ENCODE measurements around the gene ARMC3. TPM values are rescaled to one million over a fixed set of nuclear protein-coding genes. Genes with fewer than 3 reads are reported as not detected.
"Not testable (repeated sequence)": the region's sequence is repeated elsewhere in the genome, so short reads cannot be mapped to it uniquely, and the experiment has no call there.

Gene ARMC3
- total and polyA plus RNA-seq, 5 donors from 2014 or later: 1.4 TPM; not detected in 4

- no peak overlapping the region for H3K4me3 ChIP-seq (ENCODE audit: low read depth, low read length)
- H3K27me3 ChIP-seq (ENCODE audit: control insufficient read depth, insufficient read depth, low read length): peaks cover under 1% of the 10 kb centered on the region
- peaks cover 21% of the 10 kb centered on the region for H3K27me3 Mint-ChIP-seq
- no peaks in the 10 kb centered on the region for H3K4me1 ChIP-seq (ENCODE audit: control insufficient read depth, insufficient read depth, low read length, poor library complexity, severe bottlenecking)
- ATAC-seq (ENCODE audit: low read depth in 2 of 2): no peak
- H3K4me1 Mint-ChIP-seq: peaks cover 0 to 9% (median 3%) of the 10 kb centered on the region in 4 donors
- no peak for DNase-seq
- no peaks in the 10 kb centered on the region for H3K36me3 ChIP-seq (ENCODE audit: control insufficient read depth, insufficient read depth, low read length)
- H3K9me3 ChIP-seq (ENCODE audit: control insufficient read depth in 2 of 2, low read length in 2 of 2): peaks cover 0 to 4% of the 10 kb centered on the region in 2 experiments
- no peak overlapping the region for H3K27ac ChIP-seq (ENCODE audit: insufficient read depth, low read length, poor library complexity, severe bottlenecking)
- no peak overlapping the region for H3K27ac Mint-ChIP-seq
- peaks cover 0 to 8% (median 0%) of the 10 kb centered on the region in 7 donors for H3K9me3 Mint-ChIP-seq
- no peaks in the 10 kb centered on the region for H3K36me3 Mint-ChIP-seq
- no peak overlapping the region for H3K4me3 Mint-ChIP-seq
Observed at GRCh38 chr10:23063973-23064812, 136.3 kb downstream of the ARMC3 start.

- ATAC-seq (ENCODE audit: low read depth in 2 of 2); H3K27me3 ChIP-seq (ENCODE audit: control insufficient read depth, insufficient read depth, low read length); H3K27ac Mint-ChIP-seq; H3K4me3 Mint-ChIP-seq; DNase-seq; H3K36me3 Mint-ChIP-seq; H3K27ac ChIP-seq (ENCODE audit: insufficient read depth, low read length, poor library complexity, severe bottlenecking); H3K4me1 Mint-ChIP-seq; H3K4me3 ChIP-seq (ENCODE audit: low read depth, low read length); H3K9me3 Mint-ChIP-seq; H3K9me3 ChIP-seq (ENCODE audit: control insufficient read depth in 2 of 2, low read length in 2 of 2); H3K36me3 ChIP-seq (ENCODE audit: control insufficient read depth, insufficient read depth, low read length); H3K4me1 ChIP-seq (ENCODE audit: control insufficient read depth, insufficient read depth, low read length, poor library complexity, severe bottlenecking): not testable (repeated sequence)
- H3K27me3 Mint-ChIP-seq: peaks cover 16% of the 10 kb centered on the region
Observed at GRCh38 chr10:23064813-23065114, 136.9 kb downstream of the ARMC3 start.

- no peak for DNase-seq
- no peak overlapping the region for H3K4me3 Mint-ChIP-seq
- Histone ChIP-seq H3K9me3 (ENCODE audit: control insufficient read depth in 2 of 2, low read length in 2 of 2) (no peaks in the 10 kb centered on the region), H3K4me1 (ENCODE audit: control insufficient read depth, insufficient read depth, low read length, poor library complexity, severe bottlenecking) (no peaks in the 10 kb centered on the region), H3K4me3 (ENCODE audit: low read depth, low read length) (no peak overlapping the region), H3K27ac (ENCODE audit: insufficient read depth, low read length, poor library complexity, severe bottlenecking) (no peak overlapping the region), H3K36me3 (ENCODE audit: control insufficient read depth, insufficient read depth, low read length) (no peaks in the 10 kb centered on the region), H3K27me3 (ENCODE audit: control insufficient read depth, insufficient read depth, low read length) (no peaks in the 10 kb centered on the region)
- H3K9me3 Mint-ChIP-seq: peaks cover 0 to under 1% (median 0%) of the 10 kb centered on the region in 7 donors
- no peak overlapping the region for H3K27ac Mint-ChIP-seq
- ATAC-seq (ENCODE audit: low read depth in 2 of 2): no peak
- H3K36me3 Mint-ChIP-seq: no peaks in the 10 kb centered on the region
- peaks cover 11% of the 10 kb centered on the region for H3K27me3 Mint-ChIP-seq
- peaks cover 0 to 9% (median 3%) of the 10 kb centered on the region in 4 donors for H3K4me1 Mint-ChIP-seq
Observed at GRCh38 chr10:23065181-23065948, 137.5 kb downstream of the ARMC3 start.

GRCh38 chr10:23067337-23067736 is 139.5 kb downstream of the ARMC3 start:
- Mint-ChIP-seq H3K4me3 (no peak overlapping the region), H3K27ac (no peak overlapping the region), H3K27me3 (peaks cover 10% of the 10 kb centered on the region), H3K4me1 (peaks cover 0 to 9% (median 3%) of the 10 kb centered on the region in 4 donors), H3K36me3 (no peaks in the 10 kb centered on the region), H3K9me3 (no peaks in the 10 kb centered on the region)
- Histone ChIP-seq H3K27ac (ENCODE audit: insufficient read depth, low read length, poor library complexity, severe bottlenecking) (no peak overlapping the region), H3K36me3 (ENCODE audit: control insufficient read depth, insufficient read depth, low read length) (no peaks in the 10 kb centered on the region), H3K4me1 (ENCODE audit: control insufficient read depth, insufficient read depth, low read length, poor library complexity, severe bottlenecking) (no peaks in the 10 kb centered on the region), H3K27me3 (ENCODE audit: control insufficient read depth, insufficient read depth, low read length) (no peaks in the 10 kb centered on the region), H3K4me3 (ENCODE audit: low read depth, low read length) (no peak overlapping the region), H3K9me3 (ENCODE audit: control insufficient read depth in 2 of 2, low read length in 2 of 2) (no peaks in the 10 kb centered on the region)
- DNase-seq: no peak
- ATAC-seq (ENCODE audit: low read depth in 2 of 2): no peak

GRCh38 chr10:23067939-23068775 is 140.3 kb downstream of the ARMC3 start:
- Histone ChIP-seq H3K4me1 (ENCODE audit: control insufficient read depth, insufficient read depth, low read length, poor library complexity, severe bottlenecking) (no peaks in the 10 kb centered on the region), H3K9me3 (ENCODE audit: control insufficient read depth in 2 of 2, low read length in 2 of 2) (no peaks in the 10 kb centered on the region), H3K36me3 (ENCODE audit: control insufficient read depth, insufficient read depth, low read length) (no peaks in the 10 kb centered on the region), H3K27ac (ENCODE audit: insufficient read depth, low read length, poor library complexity, severe bottlenecking) (no peak overlapping the region), H3K27me3 (ENCODE audit: control insufficient read depth, insufficient read depth, low read length) (no peaks in the 10 kb centered on the region), H3K4me3 (ENCODE audit: low read depth, low read length) (no peak overlapping the region)
- H3K27ac Mint-ChIP-seq: no peak overlapping the region
- H3K36me3 Mint-ChIP-seq: no peaks in the 10 kb centered on the region
- H3K27me3 Mint-ChIP-seq: peaks cover 10% of the 10 kb centered on the region
- ATAC-seq (ENCODE audit: low read depth in 2 of 2): peak in 1 of 2 donors; percentile 37
- no peaks in the 10 kb centered on the region for H3K9me3 Mint-ChIP-seq
- peak; percentile 42 to 63 (median 48) for DNase-seq
- H3K4me3 Mint-ChIP-seq: peak overlapping the region in 1 of 4 donors; percentile 33
- H3K4me1 Mint-ChIP-seq: peaks cover 0 to 9% (median 3%) of the 10 kb centered on the region in 4 donors

GRCh38 chr10:23069019-23069815 is 141.4 kb downstream of the ARMC3 start:
- ATAC-seq (ENCODE audit: low read depth in 2 of 2) (no peak), DNase-seq (no peak)
- Mint-ChIP-seq H3K4me3 (no peak overlapping the region), H3K36me3 (no peaks in the 10 kb centered on the region), H3K4me1 (peaks cover 0 to 7% (median 3%) of the 10 kb centered on the region in 4 donors), H3K27ac (no peak overlapping the region), H3K9me3 (no peaks in the 10 kb centered on the region), H3K27me3 (peaks cover 15% of the 10 kb centered on the region)
- no peaks in the 10 kb centered on the region for H3K36me3 ChIP-seq (ENCODE audit: control insufficient read depth, insufficient read depth, low read length)
- H3K4me3 ChIP-seq (ENCODE audit: low read depth, low read length): no peak overlapping the region
- no peak overlapping the region for H3K27ac ChIP-seq (ENCODE audit: insufficient read depth, low read length, poor library complexity, severe bottlenecking)
- H3K4me1 ChIP-seq (ENCODE audit: control insufficient read depth, insufficient read depth, low read length, poor library complexity, severe bottlenecking): no peaks in the 10 kb centered on the region
- H3K27me3 ChIP-seq (ENCODE audit: control insufficient read depth, insufficient read depth, low read length): no peaks in the 10 kb centered on the region
- H3K9me3 ChIP-seq (ENCODE audit: control insufficient read depth in 2 of 2, low read length in 2 of 2): no peaks in the 10 kb centered on the region
